ENCODE results near the gene TRAF6. TPM values are rescaled to one million over a fixed set of nuclear protein-coding genes. Genes with fewer than 3 reads are reported as not detected.
A peak's percentile ranks its signal among the peaks of the same experiment; 100 is the strongest.
"Not testable (repeated sequence)": the region's sequence is repeated elsewhere in the genome, so short reads cannot be mapped to it uniquely, and the experiment has no call there.

TRAF6 gene
- total and polyA plus RNA-seq, 9 donors, result 4.9 to 18.2 (median 13.9) TPM

DNA sequence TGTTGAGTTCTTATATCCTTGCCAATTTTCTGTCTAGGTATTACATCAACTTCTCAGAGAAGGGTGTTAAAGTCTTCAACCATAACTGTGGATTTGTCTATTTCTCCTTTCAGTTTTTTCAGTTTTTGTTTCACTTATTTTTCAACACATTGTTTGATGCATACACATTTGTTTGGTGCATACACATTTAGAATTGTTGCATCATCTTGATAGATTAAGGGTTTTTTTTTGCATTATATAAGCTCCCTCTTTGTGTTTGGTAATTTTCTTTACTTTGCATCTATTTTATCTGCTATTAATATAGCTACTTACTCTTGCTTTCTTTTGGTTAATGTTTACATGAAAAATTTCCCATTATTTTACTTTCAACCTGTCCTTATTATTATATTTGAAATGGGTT lies 20.8 kb upstream of the TRAF6 start:
- Histone ChIP-seq H3K27me3 (no peaks in the 10 kb centered on the region), H3K36me3 (no peaks in the 10 kb centered on the region), H3K9me3 (no peaks in the 10 kb centered on the region), H3K27ac (no peak overlapping the region), H3K4me1 (ENCODE audit: insufficient read depth) (no peaks in the 10 kb centered on the region), H3K4me3 (no peak overlapping the region)
- no peak for DNase-seq
- TF ChIP-seq, protein P1, sequence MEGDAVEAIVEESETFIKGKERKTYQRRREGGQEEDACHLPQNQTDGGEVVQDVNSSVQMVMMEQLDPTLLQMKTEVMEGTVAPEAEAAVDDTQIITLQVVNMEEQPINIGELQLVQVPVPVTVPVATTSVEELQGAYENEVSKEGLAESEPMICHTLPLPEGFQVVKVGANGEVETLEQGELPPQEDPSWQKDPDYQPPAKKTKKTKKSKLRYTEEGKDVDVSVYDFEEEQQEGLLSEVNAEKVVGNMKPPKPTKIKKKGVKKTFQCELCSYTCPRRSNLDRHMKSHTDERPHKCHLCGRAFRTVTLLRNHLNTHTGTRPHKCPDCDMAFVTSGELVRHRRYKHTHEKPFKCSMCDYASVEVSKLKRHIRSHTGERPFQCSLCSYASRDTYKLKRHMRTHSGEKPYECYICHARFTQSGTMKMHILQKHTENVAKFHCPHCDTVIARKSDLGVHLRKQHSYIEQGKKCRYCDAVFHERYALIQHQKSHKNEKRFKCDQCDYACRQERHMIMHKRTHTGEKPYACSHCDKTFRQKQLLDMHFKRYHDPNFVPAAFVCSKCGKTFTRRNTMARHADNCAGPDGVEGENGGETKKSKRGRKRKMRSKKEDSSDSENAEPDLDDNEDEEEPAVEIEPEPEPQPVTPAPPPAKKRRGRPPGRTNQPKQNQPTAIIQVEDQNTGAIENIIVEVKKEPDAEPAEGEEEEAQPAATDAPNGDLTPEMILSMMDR (IDR thresholded peaks at IDR 0.05), result no peak
- TF ChIP-seq EP300 (IDR thresholded peaks at IDR 0.05), result no peak
- TF ChIP-seq POLR2A (IDR thresholded peaks at IDR 0.05), result no peak
- intact Hi-C loops (cut with DNase I), result no loop called here

DNA sequence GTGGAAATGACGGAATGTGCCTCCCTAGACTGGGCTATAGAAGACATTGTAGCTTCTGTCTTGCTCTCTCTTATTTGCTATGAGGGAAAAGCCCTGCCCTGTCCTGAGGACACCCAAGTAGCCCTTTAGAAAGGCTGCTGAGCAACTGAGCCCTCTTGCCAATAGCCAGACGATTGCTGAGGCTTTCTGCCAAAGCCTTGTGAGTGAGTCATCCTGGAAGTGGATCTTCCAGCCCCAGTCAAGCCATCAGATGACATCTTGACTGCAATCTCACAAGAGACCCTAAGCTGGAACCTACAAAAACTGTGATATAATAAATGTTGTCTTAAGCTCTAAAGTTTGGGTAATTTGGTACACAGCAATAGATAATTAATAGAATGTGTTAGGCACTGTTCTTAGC lies 3.9 kb upstream of the TRAF6 start:
- H3K27ac ChIP-seq, result no peak overlapping the region
- no peaks in the 10 kb centered on the region for H3K9me3 ChIP-seq
- H3K4me3 ChIP-seq, result no peak overlapping the region
- no peaks in the 10 kb centered on the region for H3K4me1 ChIP-seq (ENCODE audit: insufficient read depth)
- TF ChIP-seq, protein P1 (IDR thresholded peaks at IDR 0.05), result no peak
- TF ChIP-seq EP300 (IDR thresholded peaks at IDR 0.05) (no peak), POLR2A (IDR thresholded peaks at IDR 0.05) (no peak)
- DNase-seq, result no peak
- no peaks in the 10 kb centered on the region for H3K27me3 ChIP-seq
- WGBS, 3 donors, result 51 to 70% (median 56%) methylated on average over 2 of the region's 2 CpGs
- intact Hi-C loops (cut with DNase I), result no loop called here
- H3K36me3 ChIP-seq, result no peaks in the 10 kb centered on the region

- intact Hi-C loops (cut with DNase I), result no loop called here
- TF ChIP-seq POLR2A (IDR thresholded peaks at IDR 0.05) (no peak), EP300 (IDR thresholded peaks at IDR 0.05) (no peak)
- TF ChIP-seq, protein P1 (IDR thresholded peaks at IDR 0.05), result no peak
- Histone ChIP-seq H3K36me3 (no peaks in the 10 kb centered on the region), H3K9me3 (no peaks in the 10 kb centered on the region), H3K4me3 (no peak overlapping the region), H3K27me3 (no peaks in the 10 kb centered on the region), H3K4me1 (ENCODE audit: insufficient read depth) (peaks cover 2% of the 10 kb centered on the region), H3K27ac (no peak overlapping the region)
- DNase-seq, result no peak
- 69 to 85% (median 82%) methylated on average over 5 of the region's 5 CpGs for WGBS, 3 donors
Measured at GRCh38 chr11:36512016-36512415, 1.9 kb upstream of the TRAF6 start.

GRCh38 chr11:36511062-36511461 lies 990 bp upstream of the TRAF6 start:
- H3K4me1 ChIP-seq (ENCODE audit: insufficient read depth); H3K27ac ChIP-seq; intact Hi-C loops (cut with DNase I); H3K9me3 ChIP-seq; H3K36me3 ChIP-seq; H3K27me3 ChIP-seq; DNase-seq; H3K4me3 ChIP-seq: not testable (repeated sequence)
- 60 to 72% (median 68%) methylated on average over 2 of the region's 2 CpGs for WGBS, 3 donors

DNA sequence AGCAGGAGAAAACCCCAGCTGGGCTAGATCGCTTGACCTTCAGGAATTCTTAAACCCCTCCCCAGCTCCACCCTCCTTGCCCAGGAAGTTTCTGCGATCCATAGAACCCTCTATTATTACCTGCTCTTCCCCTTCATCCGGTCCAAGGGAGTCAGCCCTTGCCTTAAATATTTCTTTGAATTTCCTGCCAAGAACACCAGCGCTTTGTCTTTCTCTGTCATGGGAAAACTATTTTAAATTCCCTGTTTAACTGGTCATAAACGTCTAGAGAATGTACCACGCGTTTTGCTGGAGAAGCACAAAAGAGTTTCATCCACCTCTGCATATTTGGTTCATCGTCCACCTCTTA lies 496 bp upstream of the TRAF6 start:
- Histone ChIP-seq H3K4me1 (ENCODE audit: insufficient read depth) (peaks cover 2% of the 10 kb centered on the region), H3K27ac (peak overlapping the region in 1 of 2 donors; percentile 46), H3K27me3 (no peaks in the 10 kb centered on the region), H3K4me3 (peak overlapping the region; percentile 99), H3K9me3 (no peaks in the 10 kb centered on the region), H3K36me3 (no peaks in the 10 kb centered on the region)
- intact Hi-C loops (cut with DNase I), result no loop called here
- TF ChIP-seq POLR2A (IDR thresholded peaks at IDR 0.05), result no peak
- no peak for TF ChIP-seq EP300 (IDR thresholded peaks at IDR 0.05)
- no peak for DNase-seq
- 1 to 2% (median 1%) methylated on average over 8 of the region's 8 CpGs for WGBS, 3 donors

GRCh38 chr11:36509201-36509639 lies 852 bp downstream of the TRAF6 start:
- Histone ChIP-seq H3K9me3 (no peaks in the 10 kb centered on the region), H3K4me3 (peak overlapping the region; percentile 99), H3K27ac (peak overlapping the region; percentile 40 to 71), H3K4me1 (ENCODE audit: insufficient read depth) (peaks cover 2% of the 10 kb centered on the region), H3K36me3 (no peaks in the 10 kb centered on the region), H3K27me3 (no peaks in the 10 kb centered on the region)
- intact Hi-C loops (cut with DNase I), result no loop called here
- DNase-seq, result no peak
- no peak for TF ChIP-seq EP300 (IDR thresholded peaks at IDR 0.05)
- TF ChIP-seq, protein P1 (IDR thresholded peaks at IDR 0.05), result no peak
- TF ChIP-seq POLR2A (IDR thresholded peaks at IDR 0.05), result no peak
- 0 to 1% (median 1%) methylated on average over 15 of the region's 15 CpGs for WGBS, 3 donors
